Right ventricle myocardium inferior (tissue), 1 donor: ENCODE results near the gene ANKRD52. TPM values are rescaled to one million over a fixed set of nuclear protein-coding genes. Genes with fewer than 3 reads are reported as not detected.

ENCODE experiments used
- ATAC-seq: fragments of 200-7000 bp; cut with Tn5 transposase; one replicate; pipeline ENCODE4 v1.9.1; 2020; ENCODE audit warnings: mild to moderate bottlenecking, moderate library complexity
- DNase-seq: peaks from one replicate; pipeline ENCODE4 v3.0.0; 2021; ENCODE audit errors: missing footprints
- intact Hi-C: fragments of 100-400 bp; cut with DNase I; formaldehyde crosslinking; loops from one replicate; pipeline ENCODE4 v1.11.0; 2022
- total RNA-seq: library from RNA; stranded (reverse); fragmentation: NEBNext Ultra II Directional; extraction: Animal tissue kit (Norgen Biotek cat#: 25700); gene quantifications from one replicate; pipeline ENCODE4 v1.2.1, GENCODE V29; 2021
- donor health status: DM: no; HTN: yes; CAD: no; lungs with severe emphysema.

Gene ANKRD52
- total RNA-seq, 1 donor from 2014 or later, result 23.9 TPM

- intact Hi-C loops, result no loop called here
- DNase-seq, result no peak
- no peak for ATAC-seq
Observed at GRCh38 chr12:56252649-56253048, 5.5 kb downstream of the ANKRD52 start.

- ATAC-seq (no peak), DNase-seq (peak; percentile 16)
- intact Hi-C loops, result no loop called here
Observed at GRCh38 chr12:56248711-56249110, 9.5 kb downstream of the ANKRD52 start.

GRCh38 chr12:56247923-56248322, 10.3 kb downstream of the ANKRD52 start:
- ATAC-seq (no peak), DNase-seq (peak; percentile 50)
- intact Hi-C loops, result no loop called here

GRCh38 chr12:56244494-56244893, 13.7 kb downstream of the ANKRD52 start:
- ATAC-seq, result no peak
- intact Hi-C loops, result no loop called here
- no peak for DNase-seq

GRCh38 chr12:56243731-56244181, 14.4 kb downstream of the ANKRD52 start:
- intact Hi-C loops, result no loop called here
- no peak for DNase-seq
- ATAC-seq, result peak; percentile 35

- intact Hi-C loops, result no loop called here
- DNase-seq (peak; percentile 62), ATAC-seq (no peak)
Observed at GRCh38 chr12:56242986-56243385, 15.2 kb downstream of the ANKRD52 start.

GRCh38 chr12:56241424-56242303, 16.5 kb downstream of the ANKRD52 start:
- intact Hi-C loops, result no loop called here
- DNase-seq, result peak; percentile 48
- no peak for ATAC-seq

- intact Hi-C loops, result no loop called here
- ATAC-seq, result no peak
- DNase-seq, result peak; percentile 44
Observed at GRCh38 chr12:56237552-56237951, 20.6 kb downstream of the ANKRD52 start.

- no peak for DNase-seq
- intact Hi-C loops, result no loop called here
- ATAC-seq, result no peak
Observed at GRCh38 chr12:56236985-56237384, 21.2 kb downstream of the ANKRD52 start.

GRCh38 chr12:56236091-56236490, 22.1 kb downstream of the ANKRD52 start:
- no peak for ATAC-seq
- peak; percentile 7 for DNase-seq
- intact Hi-C loops, result no loop called here

GRCh38 chr12:56234746-56235436, 23.3 kb downstream of the ANKRD52 start:
- intact Hi-C loops, result no loop called here
- ATAC-seq, result no peak
- peak; percentile 25 for DNase-seq

- DNase-seq, result peak; percentile 60
- ATAC-seq, result no peak
- intact Hi-C loops, result no loop called here
Observed at GRCh38 chr12:56231184-56231582, 27.0 kb downstream of the ANKRD52 start.

- ATAC-seq, result no peak
- peak; percentile 15 for DNase-seq
Observed at GRCh38 chr12:56230432-56231183, 27.6 kb downstream of the ANKRD52 start.

GRCh38 chr12:56229916-56230431, 28.2 kb downstream of the ANKRD52 start, which contains the start of gene SLC39A5:
SLC39A5 (plus strand) TSS chr12:56230051; CDS start chr12:56231275, 1,224 bp downstream.
- DNase-seq (peak; percentile 2), ATAC-seq (no peak)
- intact Hi-C loops, result no loop called here

More at GRCh38 chr12:56230432-56231183, 27.6 kb downstream of the ANKRD52 start:
- intact Hi-C loops, result no loop called here

- peak; percentile 11 for DNase-seq
- ATAC-seq, result no peak
- intact Hi-C loops, result no loop called here
Observed at GRCh38 chr12:56229082-56229481, 29.1 kb downstream of the ANKRD52 start.

- ATAC-seq (no peak), DNase-seq (no peak)
- intact Hi-C loops, result loop anchor here (1.0 to 5.0 kb wide), 4 partner anchors 32 to 106 kb away; partner anchors contain the start of genes ANKRD52 and CS
Observed at GRCh38 chr12:56224954-56225353, 33.2 kb downstream of the ANKRD52 start.

- peak; percentile 87 for ATAC-seq
- peak; percentile 99 for DNase-seq
- intact Hi-C loops, result loop anchor here (1.0 to 5.0 kb wide), 4 partner anchors 31 to 105 kb away; partner anchors contain the start of genes ANKRD52 and CS
Observed at GRCh38 chr12:56224102-56224701, 34.0 kb downstream of the ANKRD52 start, which contains the start of gene NABP2. NABP2 (plus strand) TSS chr12:56224342; CDS start chr12:56224857, 515 bp downstream.

- intact Hi-C loops, result loop anchor here (1.0 to 5.0 kb wide), 4 partner anchors 30 to 104 kb away; partner anchors contain the start of genes ANKRD52 and CS
- DNase-seq, result no peak
Observed at GRCh38 chr12:56223571-56224101, 34.5 kb downstream of the ANKRD52 start.

More at GRCh38 chr12:56223571-56224101, 34.5 kb downstream of the ANKRD52 start:
- ATAC-seq, result no peak
